GM12878 (cell line): Measurements from ENCODE around the gene COL18A1. TPM values are rescaled to one million over a fixed set of nuclear protein-coding genes. Genes with fewer than 3 reads are reported as not detected.

Experiments used
- ATAC-seq: fragments of 200-7000 bp; cut with Tn5 transposase; 3 replicates; pipeline ENCODE4 v1.9.1; 2020; ENCODE audit warnings: mild to moderate bottlenecking, moderate library complexity
- BruUV-seq: library from RNA; stranded (reverse); fragments of 400-500 nt; replicated peaks from 2 replicates; lab custom pipeline; 2021; lab: Mats Ljungman, UMichigan
- CTCF ChIA-PET: fragments of 300-600 bp; sonication (Branson Sonifier 250); formaldehyde crosslinking; extraction: SDS; loops from one replicate; lab custom pipeline; 2021; ENCODE audit warnings: inconsistent platforms; lab: Yijun Ruan, JAX
- POLR2A ChIA-PET: fragments of 350-600 bp; formaldehyde crosslinking; extraction: SDS; loops from one replicate; lab custom pipeline; 2021; ENCODE audit warnings: inconsistent platforms; lab: Charles Lee
- RAD21 ChIA-PET: fragments of 300-600 bp; sonication (Branson Sonifier 250); formaldehyde crosslinking; loops from one replicate; lab custom pipeline; 2023; ENCODE audit warnings: antibody characterized with exemption; ENCODE audit not compliant: unreplicated experiment; lab: Charles Lee
- SMC1A ChIA-PET: fragments of 300-600 bp; sonication (Branson Sonifier 250); formaldehyde crosslinking; loops from one replicate; lab custom pipeline; 2023; ENCODE audit not compliant: unreplicated experiment, uncharacterized antibody; lab: Charles Lee
- DNase-seq: peaks from one replicate; pipeline ENCODE4 v3.0.0-alpha.2; 2011; ENCODE audit warnings: low read depth, low spot score
- FAIRE-seq: peaks from 3 replicates; lab custom pipeline; 2011; peaks lifted over from hg19 to GRCh38; lab: Jason Lieb, UNC
- H2AFZ ChIP-seq: 2 replicates; pipeline ENCODE4 v1.6.0; 2011; ENCODE audit warnings: low read depth, low read length, control low read depth; ENCODE audit not compliant: control insufficient read depth
- H3K27ac ChIP-seq: 2 replicates; pipeline ENCODE4 v1.5.1; 2011; ENCODE audit warnings: control low read depth; ENCODE audit not compliant: control insufficient read depth, insufficient read depth
- H3K27me3 ChIP-seq, 2 experiments: replicated peaks in 1 of 2; 2 replicates each; pipeline versions ENCODE4 v1.6.0 to v1.6.1; 2011; ENCODE audit warnings: low read length in 1 of 2; ENCODE audit not compliant: control insufficient read depth in 2 of 2, insufficient read depth in 2 of 2
- H3K36me3 ChIP-seq, 2 experiments: 2 replicates each; pipeline ENCODE4 v1.5.1; 2011; ENCODE audit warnings: low read length in 1 of 2; ENCODE audit not compliant: control insufficient read depth in 2 of 2, insufficient read depth in 2 of 2
- H3K4me1 ChIP-seq: 2 replicates; pipeline ENCODE4 v1.6.1; 2011; ENCODE audit warnings: mild to moderate bottlenecking, low read length, moderate library complexity, mixed read lengths; ENCODE audit not compliant: control insufficient read depth, insufficient read depth
- H3K4me2 ChIP-seq: 2 replicates; pipeline ENCODE4 v1.6.0; 2011; ENCODE audit warnings: control low read depth; ENCODE audit not compliant: control insufficient read depth, insufficient read depth
- H3K4me3 ChIP-seq: fragments of 200-600 bp; sonication (generic); 2 replicates; pipeline ENCODE4 v1.5.1; 2016
- H3K79me2 ChIP-seq: 2 replicates; pipeline ENCODE4 v1.6.0; 2011; ENCODE audit warnings: low read length; ENCODE audit not compliant: control insufficient read depth, insufficient read depth
- H3K9ac ChIP-seq: 2 replicates; pipeline ENCODE4 v1.8.0; 2011; ENCODE audit warnings: low read length, control low read depth, mixed read lengths; ENCODE audit not compliant: control insufficient read depth, insufficient read depth
- H3K9me3 ChIP-seq: replicated peaks from 3 replicates; pipeline ENCODE4 v1.5.1; 2011; ENCODE audit warnings: mild to moderate bottlenecking, low read length; ENCODE audit not compliant: control insufficient read depth, insufficient read depth
- H4K20me1 ChIP-seq: 2 replicates; pipeline ENCODE4 v1.6.0; 2011; ENCODE audit not compliant: control insufficient read depth, insufficient read depth
- BRCA1 ChIP-seq: IDR thresholded peaks from 2 replicates; pipeline ENCODE4 v1.6.1; 2011; ENCODE audit warnings: low read depth, low read length, improper control_type of control experiment
- HCFC1 ChIP-seq: fragments of 150-350 bp; IDR thresholded peaks from 2 replicates; pipeline ENCODE4 v1.6.1; 2014; ENCODE audit warnings: low read length
- MLLT1 ChIP-seq: fragments of 450-650 bp; IDR thresholded peaks from 2 replicates; pipeline ENCODE4 v1.6.1; 2016; ENCODE audit warnings: mild to moderate bottlenecking
- NFIC ChIP-seq: IDR thresholded peaks from 2 replicates; pipeline ENCODE4 v1.6.1; 2012; ENCODE audit warnings: low read depth, mild to moderate bottlenecking, inconsistent platforms, low read length, moderate library complexity
- NR2C2 ChIP-seq: IDR thresholded peaks from 2 replicates; pipeline ENCODE4 v1.6.1; 2011; ENCODE audit warnings: borderline replicate concordance, low read depth; ENCODE audit not compliant: control insufficient read depth, insufficient read length
- SP1 ChIP-seq: IDR thresholded peaks from one replicate; pipeline ENCODE4 v1.6.1; 2011; ENCODE audit warnings: low read depth, low read length
- TCF12 ChIP-seq: IDR thresholded peaks from 2 replicates; pipeline ENCODE4 v1.6.1; 2011; ENCODE audit warnings: low read depth, mild to moderate bottlenecking, low read length
- WRNIP1 ChIP-seq: IDR thresholded peaks from 2 replicates; pipeline ENCODE4 v1.6.1; 2011; ENCODE audit warnings: low read depth, low read length, improper control_type of control experiment, borderline replicate concordance
- ZBTB4 ChIP-seq: fragments of 450-650 bp; formaldehyde crosslinking; IDR thresholded peaks from 2 replicates; pipeline ENCODE4 v1.4.0; 2022; ENCODE audit warnings: mild to moderate bottlenecking, moderate library complexity
- WGBS: methylation state at CpG from one replicate; pipeline ENCODE4 v1.1.6; 2016; ENCODE audit warnings: low lambda C conversion rate; ENCODE audit not compliant: insufficient replicate concordance, insufficient coverage; ENCODE audit errors: missing lambda C conversion rate; 5-methylcytosine and 5-hydroxymethylcytosine counted together
- in situ Hi-C: fragments of 300-500 bp; cut with MboI; formaldehyde crosslinking; loops from 9 replicates; pipeline ENCODE4 v1.14.3; 2018; ENCODE audit warnings: mixed read lengths
- intact Hi-C: fragments of 100-400 bp; cut with micrococcal nuclease; formaldehyde crosslinking; loops from one replicate; pipeline ENCODE4 v1.14.2; 2022; ENCODE audit not compliant: unreplicated experiment
- polyA plus RNA-seq, 11 experiments: library from polyadenylated mRNA; depleted of rRNA in 4 of 11; unstranded in 6 of 11; stranded (reverse) in 5 of 11; fragments of >200 nt; fragmentation: Nextera tagmentation in 4 of 11; fragmentation: Illumina TruSeq in 1 of 11; extraction: Ambion mirVana in 4 of 11; extraction: Trizol in 1 of 11; gene quantifications; 1 replicate in 1 of 11; 2 replicates in 10 of 11; pipeline versions ENCODE4 v1.2.1 to v1.2.3, GENCODE V29; 2011 to 2016; ENCODE audit warnings: inconsistent platforms in 2 of 11, missing spikeins in 2 of 11, low read depth in 1 of 11
- total RNA-seq, 4 experiments: library from RNA; depleted of rRNA in 3 of 4; stranded (reverse); fragments of >200 nt in 3 of 4; fragmentation: Illumina TruSeq in 1 of 4; extraction: Trizol in 1 of 4; gene quantifications; 2 replicates each; pipeline versions ENCODE4 v1.2.1 to v1.2.3, GENCODE V29; 2013 to 2021
- TF ChIP-seq, protein P1 (sequence below): fragments of 450-650 bp; IDR thresholded peaks from 2 replicates; pipeline ENCODE4 v1.6.1; 2017; ENCODE audit warnings: low read depth, mild to moderate bottlenecking, moderate library complexity

COL18A1 gene
- total and polyA plus RNA-seq, 10 of the 15 experiments (the other 5 are each of a cell fraction or from before 2014, with no cell fraction given): under 0.01 to 0.49 (median 0.09) TPM; not detected in 3

DNA sequence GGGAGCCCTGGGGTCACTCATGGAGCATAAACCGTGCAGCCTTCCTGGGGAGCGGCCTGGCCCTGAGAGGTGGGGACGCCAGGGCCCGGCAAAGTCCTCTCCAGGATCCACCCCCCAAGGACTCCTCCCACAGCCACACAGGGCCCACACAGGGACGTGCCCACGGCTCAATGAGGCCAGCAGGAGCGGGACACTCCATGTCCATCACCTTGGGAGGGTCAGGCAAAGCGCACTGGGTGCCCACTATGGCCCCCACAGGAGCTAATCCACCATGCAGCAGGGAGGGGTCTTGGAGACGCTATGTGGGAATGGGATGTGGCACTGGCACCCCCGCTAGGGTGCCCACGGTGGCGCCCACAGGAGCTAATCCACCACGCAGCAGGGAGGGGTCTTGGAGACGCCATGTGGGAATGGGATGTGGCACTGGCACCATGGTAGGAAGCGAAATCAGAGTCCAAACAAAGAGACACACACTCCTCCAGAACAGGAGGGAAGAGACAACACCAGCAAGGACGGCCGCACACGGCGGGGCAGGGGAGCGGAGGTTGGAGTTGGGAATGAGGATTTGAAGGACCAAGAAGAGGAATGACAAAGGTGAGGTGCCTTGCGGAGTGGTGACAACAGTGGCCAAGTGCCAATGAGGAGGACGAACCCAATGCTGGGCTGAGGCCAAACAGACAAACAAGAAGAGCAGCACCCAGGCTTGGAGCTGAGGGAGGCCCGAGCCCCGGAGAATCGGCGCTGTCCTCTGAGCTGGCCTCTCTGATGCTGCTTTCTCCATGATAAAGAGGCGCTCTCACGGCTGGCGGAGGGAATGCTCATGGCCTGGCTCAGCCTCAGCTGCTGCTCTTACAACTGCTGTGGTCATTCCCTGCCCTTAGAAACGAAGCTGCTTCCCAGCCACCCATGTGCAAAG lies 155.4 kb downstream of the COL18A1 start:
- Histone ChIP-seq H3K4me1 (peaks cover 3% of the 10 kb centered on the region; the same call in 1 of the 2 replicates), H3K36me3 (no peaks in the 10 kb centered on the region), H3K4me2 (no peak overlapping the region), H3K79me2 (no peaks in the 10 kb centered on the region), H3K27me3 (no peaks in the 10 kb centered on the region; a peak in 1 of 4 replicates), H3K9me3 (no peaks in the 10 kb centered on the region), H3K4me3 (no peak overlapping the region), H3K9ac (no peak overlapping the region), H2AFZ (no peak overlapping the region), H4K20me1 (no peaks in the 10 kb centered on the region), H3K27ac (no peak overlapping the region)
- ATAC-seq (no peak), FAIRE-seq (no peak), DNase-seq (no peak)
- 69% methylated on average over 30 of the region's 30 CpGs for WGBS
- in situ Hi-C loops: no loop called here
- ChIA-PET RAD21 (no interaction called here), CTCF (interaction anchor here (0.7 to 1.6 kb wide), 2 partner anchors 35 to 319 kb away, joined by 3 to 4 read pairs; no protein-coding TSS in a partner anchor), SMC1A (interaction anchor here (1.2 to 1.5 kb wide), 2 partner anchors 74 to 272 kb away, joined by 3 read pairs; no protein-coding TSS in a partner anchor), POLR2A (no interaction called here)
- no TSS peak for BruUV-seq
- no peak for TF ChIP-seq NFIC
- TF ChIP-seq WRNIP1: no peak
- no peak for TF ChIP-seq NR2C2
- TF ChIP-seq, protein P1, sequence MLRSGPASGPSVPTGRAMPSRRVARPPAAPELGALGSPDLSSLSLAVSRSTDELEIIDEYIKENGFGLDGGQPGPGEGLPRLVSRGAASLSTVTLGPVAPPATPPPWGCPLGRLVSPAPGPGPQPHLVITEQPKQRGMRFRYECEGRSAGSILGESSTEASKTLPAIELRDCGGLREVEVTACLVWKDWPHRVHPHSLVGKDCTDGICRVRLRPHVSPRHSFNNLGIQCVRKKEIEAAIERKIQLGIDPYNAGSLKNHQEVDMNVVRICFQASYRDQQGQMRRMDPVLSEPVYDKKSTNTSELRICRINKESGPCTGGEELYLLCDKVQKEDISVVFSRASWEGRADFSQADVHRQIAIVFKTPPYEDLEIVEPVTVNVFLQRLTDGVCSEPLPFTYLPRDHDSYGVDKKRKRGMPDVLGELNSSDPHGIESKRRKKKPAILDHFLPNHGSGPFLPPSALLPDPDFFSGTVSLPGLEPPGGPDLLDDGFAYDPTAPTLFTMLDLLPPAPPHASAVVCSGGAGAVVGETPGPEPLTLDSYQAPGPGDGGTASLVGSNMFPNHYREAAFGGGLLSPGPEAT: no peak
- TF ChIP-seq ZBTB4 (CRISPR knock-in tag): no peak
- no peak for TF ChIP-seq BRCA1
- no peak for TF ChIP-seq HCFC1
- no peak for TF ChIP-seq TCF12
- no peak for TF ChIP-seq SP1
- no peak for TF ChIP-seq MLLT1
- intact Hi-C loops: no loop called here
